GM10847 (cell line): Measurements from ENCODE around the gene SFXN4.

Experiments
- POLR2A ChIP-seq: IDR thresholded peaks from 2 replicates; pipeline ENCODE4 v1.6.1; 2011; ENCODE audit not compliant: insufficient read length; ENCODE audit errors: extremely low read depth

SFXN4 gene

DNA sequence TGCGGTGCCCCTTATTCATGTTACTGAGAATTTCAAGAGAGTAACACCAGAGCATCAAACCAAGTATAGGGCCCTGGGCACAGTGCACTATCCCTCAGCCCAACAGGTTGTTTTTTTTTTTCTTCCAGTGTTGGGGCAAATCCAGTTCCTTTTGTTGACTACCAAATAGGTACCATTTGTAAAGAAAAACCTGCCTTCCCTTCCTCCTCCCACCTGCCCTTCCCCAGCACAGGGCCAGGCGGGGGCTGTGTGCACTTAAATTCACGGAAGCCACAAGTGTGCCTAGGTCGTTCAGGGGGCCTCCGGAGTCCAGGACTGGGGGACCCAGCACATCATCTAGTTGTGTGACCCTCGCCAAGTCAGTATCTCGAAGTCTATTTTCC is 595 bp upstream of the SFXN4 start:
- no peak for TF ChIP-seq POLR2A

DNA sequence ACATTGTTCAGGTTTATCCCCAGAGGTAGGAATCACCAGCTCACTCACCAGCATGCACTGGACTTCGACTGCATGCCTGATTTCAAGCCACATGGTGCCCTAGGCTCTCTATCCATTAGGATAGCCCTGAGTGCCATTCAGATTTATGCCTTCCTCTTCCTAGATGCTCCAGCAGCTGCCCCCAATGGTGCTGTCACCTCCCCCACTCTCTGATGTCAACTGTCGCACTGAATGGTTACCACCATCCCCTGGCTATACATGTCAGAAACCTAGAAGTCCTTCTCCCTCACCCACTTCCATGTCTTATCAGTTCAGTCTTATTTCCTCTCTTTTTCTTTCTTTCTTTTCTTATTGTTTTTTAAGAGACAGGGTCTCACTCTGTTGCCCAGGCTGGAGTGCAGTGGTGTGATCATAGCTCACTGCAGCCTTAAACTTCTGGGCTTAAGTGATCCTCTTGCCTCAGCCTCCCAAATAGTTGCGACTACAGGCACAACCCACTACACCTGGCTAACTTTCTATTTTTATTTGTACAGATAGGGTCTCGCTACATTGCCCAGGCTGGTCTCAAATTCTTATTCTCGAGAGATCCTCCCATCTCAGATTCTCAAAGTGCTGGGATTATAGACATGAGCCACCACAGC is 2.9 kb downstream of the SFXN4 start:
- TF ChIP-seq POLR2A, result no peak

DNA sequence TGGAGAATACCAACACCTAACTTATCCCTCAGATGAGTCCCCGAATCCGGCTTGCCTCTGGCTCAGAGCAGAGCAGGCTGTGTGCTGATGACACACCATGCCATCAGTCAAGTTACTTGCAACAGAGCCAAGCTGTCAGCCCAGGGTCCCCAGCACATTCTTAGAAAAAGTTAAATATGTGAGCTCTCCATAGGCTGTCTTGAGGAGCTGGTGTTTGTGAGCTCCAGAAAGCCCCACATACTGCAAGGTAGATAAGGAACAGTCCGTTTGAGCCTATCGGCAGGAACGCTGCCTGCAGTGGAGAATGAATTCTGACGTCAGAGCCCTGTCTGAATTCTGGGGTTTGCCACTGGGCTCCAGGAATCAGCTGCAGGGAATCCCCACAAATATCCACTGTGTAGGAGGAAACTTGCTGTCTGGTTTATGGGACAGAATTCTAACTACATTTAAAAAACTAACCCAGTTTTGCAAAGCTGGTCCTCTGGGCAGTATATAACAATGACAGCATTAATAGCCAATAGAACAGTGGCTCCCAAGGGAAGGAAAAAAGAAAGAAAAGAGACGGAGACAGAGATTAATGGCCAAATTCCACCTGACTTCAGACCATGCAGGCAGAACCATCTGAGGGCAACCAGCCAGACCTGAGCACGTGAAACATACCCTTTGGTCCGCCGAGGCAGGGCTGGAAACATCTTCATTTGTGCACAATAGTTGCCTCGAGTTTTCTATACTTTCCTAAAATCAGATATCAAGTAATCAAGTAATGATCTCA is 3.6 kb downstream of the SFXN4 start:
- TF ChIP-seq POLR2A, result no peak

DNA sequence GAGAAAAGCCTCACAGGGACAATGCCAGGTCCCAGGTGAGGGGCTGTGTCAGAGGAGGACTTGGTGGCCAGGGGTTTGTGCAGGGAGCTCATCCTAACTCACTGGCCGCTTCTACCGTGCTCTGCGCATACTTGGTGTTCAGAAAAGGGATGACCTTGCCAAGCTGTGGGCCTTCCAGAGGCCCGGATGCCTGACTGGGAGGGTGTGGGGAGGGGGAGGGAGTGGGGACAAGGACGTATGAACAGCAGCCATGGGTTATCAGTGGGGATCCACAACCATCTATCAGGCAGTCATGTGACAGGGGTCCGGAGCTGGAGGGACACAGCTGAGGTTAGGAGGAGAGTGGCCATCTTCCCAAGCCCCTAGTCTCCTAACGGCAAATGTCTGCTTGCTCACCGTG is 6.2 kb downstream of the SFXN4 start:
- no peak for TF ChIP-seq POLR2A

DNA sequence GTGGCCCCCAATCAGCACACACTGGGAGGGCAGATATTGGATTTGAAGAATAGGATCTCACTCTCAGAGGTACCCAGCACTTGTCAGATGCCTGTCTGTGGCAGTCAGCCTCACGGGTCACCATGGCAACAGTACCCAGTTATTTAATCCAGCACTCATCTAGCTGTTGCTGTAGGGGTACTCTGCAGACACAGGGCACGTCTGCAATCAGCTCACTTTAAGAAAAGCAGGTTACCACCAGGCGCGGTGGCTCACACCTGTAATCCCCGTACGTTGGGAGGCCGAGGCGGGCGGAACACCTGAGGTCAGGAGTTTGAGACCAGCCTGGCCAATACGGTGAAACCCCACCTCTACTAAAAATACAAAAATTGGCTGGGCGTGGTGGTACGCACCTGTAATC is 11.9 kb downstream of the SFXN4 start:
- no peak for TF ChIP-seq POLR2A

DNA sequence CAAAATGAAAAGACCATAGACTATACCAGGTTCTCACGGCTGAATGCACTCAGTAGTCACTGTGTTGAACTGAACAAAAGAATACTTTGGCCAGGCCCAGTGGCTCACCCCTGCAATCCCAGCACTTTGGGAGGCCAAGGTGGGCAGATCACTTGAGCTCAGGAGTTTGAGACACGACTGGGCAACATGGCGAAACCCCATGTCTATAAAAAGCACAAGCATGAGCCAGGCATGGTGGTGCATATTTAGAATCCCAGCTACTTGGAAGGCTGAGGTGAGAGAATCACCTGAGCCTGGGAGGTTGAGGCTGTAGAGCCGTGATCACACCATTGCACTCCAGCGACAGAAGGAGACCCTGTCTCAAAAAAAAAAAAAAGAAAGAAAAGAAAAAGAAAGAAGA is 12.5 kb downstream of the SFXN4 start:
- no peak for TF ChIP-seq POLR2A

DNA sequence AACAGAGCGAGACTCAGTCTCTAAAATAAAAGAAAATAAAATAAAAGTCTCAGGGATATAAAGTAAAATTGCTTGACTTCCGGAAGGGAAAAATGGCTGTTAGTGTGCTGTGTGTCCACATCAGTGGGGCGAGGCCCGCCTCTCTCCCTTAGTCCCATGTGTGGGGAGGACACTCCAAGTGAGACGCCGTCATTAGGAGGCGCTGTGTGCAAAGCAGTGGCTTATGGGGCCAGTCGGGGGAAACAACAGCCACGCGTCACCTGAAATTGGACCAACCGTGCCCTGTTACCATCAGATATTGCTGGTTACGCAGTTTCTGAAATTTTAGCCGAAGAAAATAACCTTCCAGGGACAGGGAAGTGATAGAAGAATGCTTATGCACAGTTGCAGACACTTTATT is 15.8 kb downstream of the SFXN4 start:
- no peak for TF ChIP-seq POLR2A

DNA sequence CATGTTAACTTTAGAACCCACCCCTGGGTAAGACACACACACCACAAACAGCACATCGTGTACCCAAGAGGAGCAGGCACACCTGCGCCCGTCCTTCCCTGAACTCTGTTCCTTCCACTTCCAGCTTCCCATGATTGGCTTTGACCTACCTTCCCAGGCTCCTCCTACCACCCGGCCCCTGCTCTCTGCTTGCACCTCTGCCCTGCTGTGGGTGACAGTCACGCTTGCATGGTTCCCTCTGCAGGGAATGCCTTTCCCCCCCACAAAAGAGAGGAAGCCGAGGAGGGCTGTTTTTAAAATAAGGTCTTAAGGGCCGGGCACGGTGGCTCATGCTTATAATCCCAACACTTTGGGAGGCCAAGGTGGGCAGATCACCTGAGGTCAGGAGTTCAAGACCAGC is 16.4 kb downstream of the SFXN4 start:
- TF ChIP-seq POLR2A, result no peak

DNA sequence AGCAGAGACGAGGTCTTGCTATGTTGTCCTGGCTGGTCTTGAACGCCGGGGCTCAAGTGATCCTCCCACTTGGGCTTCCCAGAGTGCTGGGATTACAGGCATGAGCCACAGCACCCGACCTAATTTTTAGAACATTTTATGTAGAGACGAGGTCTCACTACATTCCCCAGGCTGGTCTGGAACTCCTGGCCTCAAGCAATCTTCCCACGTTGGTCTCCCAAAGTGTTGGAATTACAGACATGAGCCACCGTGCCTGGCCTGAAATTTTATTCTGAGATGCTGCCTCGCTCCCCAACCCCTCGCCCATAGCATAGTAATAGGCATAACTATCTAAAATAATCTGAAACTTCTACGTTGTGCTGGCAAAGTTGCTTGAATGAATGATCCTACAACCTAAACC is 21.9 kb downstream of the SFXN4 start:
- TF ChIP-seq POLR2A, result no peak

DNA sequence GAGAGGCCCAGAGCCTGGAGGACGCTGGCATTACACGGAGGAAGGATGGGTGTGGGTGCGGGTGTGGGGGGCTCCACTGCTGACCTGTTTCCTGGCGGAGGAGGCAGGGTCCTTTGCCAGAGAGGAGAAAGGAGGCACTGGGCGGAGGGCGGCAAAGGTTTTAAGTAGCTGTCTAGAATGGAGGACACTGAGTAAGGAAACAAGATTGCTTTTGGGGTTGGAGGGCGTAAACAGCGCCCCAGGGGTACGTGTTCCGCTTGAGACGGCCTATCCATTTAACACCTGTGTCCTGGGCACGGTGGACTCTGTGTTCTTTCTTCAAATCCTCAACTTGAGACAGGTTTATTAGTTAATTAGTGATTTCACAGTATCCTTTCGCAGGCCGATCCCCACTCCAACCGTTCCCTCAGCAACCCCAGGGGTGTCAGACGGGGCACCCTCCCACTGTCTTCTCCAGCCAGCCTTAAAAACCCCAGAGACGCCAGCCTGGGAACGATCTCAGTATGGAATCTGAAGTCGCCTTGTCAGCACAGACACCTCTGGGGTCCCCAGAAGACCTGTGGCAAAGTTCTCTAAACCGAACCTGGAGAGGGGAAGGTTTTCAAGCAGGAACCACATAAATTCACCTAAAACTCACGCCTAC is 24.8 kb downstream of the SFXN4 start:
- TF ChIP-seq POLR2A, result no peak

DNA sequence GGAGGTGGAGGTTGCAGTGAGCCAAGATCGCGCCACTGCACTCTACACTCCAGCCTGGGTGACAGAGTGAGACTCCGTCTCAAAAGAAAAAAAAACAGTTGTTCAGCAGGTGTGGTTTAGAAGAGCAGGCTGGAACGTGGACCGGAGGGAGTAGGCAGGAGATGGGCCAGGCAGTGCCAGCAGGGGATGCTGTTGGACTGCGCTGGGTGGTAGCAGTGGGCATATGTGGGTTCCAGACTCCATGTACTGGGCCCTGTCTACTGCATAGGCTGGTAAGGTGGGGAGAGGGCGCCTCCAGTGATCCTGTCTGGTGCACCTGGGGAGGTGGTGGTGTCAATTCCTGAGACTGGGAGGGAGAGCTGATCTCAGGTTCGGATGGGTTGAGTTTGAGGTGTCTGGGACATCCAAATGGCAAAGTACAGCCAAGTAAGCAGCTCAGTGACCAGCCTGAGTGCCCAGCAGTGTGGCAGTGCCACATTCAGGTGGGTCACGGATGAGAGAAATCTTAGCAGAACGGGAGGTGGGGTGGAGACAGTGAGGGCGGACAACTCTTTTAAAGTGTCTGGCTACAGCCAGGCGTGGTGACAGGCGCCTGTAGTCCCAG is 25.9 kb downstream of the SFXN4 start:
- TF ChIP-seq POLR2A, result no peak

DNA sequence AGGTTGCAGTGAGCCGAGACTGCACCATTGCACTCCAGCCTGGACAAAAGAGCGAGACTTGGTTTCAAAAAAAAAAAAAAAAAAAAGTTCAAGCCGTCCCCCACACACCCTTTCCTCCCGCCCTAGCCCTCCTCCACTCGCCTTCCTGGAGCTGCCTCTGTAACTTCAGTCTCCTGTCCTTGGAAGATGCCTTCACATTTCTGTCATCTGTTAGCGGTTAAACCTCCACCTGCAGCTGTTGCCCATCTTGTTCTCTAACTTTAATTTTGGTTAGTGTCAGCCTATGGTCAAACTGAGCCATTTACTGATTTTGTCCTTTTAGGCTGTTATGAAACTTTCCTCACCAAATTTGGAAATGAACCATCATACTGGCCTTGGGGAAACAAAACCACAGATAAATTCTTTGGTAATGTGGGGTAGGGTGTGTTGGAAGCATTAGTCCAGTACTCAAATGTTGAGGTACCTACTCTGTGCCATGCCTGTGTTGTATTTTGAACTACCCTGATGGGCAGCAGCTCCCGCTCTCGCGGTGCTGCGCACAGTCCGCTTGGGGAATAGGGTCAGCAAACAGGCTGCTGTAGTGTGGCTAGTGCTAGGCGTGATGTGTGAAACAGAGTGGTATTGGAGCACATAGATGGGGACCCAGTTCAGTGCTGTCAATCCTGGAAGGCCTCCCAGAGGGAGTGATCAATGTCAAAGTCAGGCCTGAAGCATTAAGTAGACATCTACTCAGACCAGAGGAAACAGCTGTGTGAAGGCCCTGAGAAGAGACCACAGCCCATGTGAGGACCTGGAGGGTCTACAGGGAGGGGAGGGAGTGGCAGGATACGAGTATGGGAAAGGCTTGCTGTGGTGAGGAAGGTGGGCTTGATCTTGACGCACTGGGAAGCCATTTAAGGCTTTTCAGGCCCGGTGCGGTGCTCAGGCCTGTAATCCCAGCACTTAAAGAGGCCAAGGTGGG is 26.9 kb downstream of the SFXN4 start:
- no peak for TF ChIP-seq POLR2A

DNA sequence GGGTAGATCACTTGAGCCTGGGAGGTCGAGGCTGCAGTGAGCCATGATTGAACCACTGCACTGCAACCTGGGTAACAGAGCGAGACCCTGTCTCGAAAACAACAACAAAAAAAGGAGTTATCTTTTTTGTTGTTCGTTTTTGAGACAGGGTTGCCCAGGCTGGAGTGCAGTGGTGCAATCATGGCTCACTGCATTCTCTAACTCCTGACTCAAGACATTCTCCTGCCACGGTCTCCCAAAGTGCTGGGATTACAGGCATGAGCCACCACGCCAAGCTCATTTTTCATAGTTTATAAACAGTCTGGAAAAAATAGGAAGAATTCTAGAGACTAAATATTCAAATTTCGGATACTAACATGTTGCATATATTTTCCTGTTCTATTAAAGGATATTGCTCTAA is 29.4 kb downstream of the SFXN4 start:
- TF ChIP-seq POLR2A, result no peak

DNA sequence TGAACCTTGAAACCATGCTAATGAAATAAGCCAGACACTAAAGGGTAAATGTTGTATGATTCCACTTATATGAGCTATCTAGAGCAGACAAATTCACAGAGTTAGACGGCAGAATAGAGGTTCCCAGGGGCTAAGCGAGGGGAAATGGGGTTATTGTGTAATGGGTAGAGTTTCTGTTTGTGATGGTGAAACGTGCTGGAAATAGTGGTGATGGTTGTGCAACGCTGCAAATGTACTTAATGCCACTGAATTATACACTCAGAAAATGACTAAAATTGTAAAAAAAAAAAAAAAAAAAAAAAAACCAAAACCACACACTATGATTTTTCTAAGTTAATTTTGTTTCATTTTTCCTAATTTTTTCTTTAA is 30.0 kb downstream of the SFXN4 start:
- no peak for TF ChIP-seq POLR2A

DNA sequence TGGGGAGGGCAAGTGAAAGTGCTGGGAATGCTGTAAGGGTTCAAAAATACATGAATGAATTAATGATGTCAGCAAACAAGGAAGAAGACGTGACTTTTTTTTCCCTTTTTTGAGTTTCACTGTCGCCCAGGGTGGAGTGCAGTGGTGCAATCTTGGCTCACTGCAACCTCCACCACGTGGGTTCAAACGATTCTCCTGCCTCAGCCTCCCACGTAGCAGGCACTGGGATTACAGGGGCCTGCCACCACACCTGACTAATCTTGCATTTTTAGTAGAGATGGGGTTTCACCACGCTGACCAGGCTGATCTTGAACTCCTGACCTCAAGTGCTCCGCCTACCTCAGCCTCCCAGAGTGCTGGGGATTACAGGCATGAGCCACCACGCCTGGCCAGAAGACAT is 31.6 kb downstream of the SFXN4 start:
- TF ChIP-seq POLR2A, result no peak

DNA sequence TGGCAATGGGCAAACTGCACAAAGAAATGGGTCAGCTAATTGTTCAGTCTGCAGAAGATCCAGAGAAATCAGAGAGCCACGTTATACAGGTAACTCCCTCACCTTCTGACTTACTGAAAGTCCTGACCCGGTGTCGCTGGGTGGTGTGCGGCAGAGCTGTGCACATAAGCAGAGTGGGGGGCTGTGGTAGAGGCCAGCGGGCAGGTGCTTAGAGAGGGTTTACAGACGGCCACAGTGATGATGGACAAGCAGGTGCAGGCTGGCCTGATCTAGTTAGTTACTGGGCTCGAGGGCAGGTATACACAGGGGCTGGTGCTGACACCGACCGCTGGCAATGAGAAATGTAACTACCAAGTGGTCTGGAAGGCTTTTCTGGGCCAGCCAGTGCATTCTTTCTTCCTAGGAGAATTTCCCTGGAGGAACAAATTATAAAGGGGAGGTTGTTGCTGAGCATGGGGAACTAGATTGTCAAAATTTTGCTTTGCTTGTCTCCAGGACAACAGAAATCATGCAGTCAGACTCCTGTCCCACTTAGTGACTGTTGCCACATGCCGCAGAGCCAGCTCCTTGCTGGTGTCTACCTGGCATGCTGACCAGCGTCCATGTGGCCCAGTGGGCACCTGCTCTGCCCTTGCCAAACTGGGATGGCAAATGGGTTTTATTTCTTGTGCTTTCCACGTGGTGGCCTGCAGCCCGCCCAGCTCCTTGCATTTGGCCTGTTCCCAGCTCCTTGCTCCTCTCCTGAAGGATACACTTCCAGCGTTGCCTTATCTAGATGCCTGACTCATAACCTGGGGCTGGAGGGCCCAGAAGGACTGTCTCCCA is 32.8 kb downstream of the SFXN4 start:
- TF ChIP-seq POLR2A, result no peak
